Vagina (tissue), 2 donors: ENCODE results near the gene ATP6V1C2.

Source experiments
- CTCF ChIP-seq, 3 experiments: fragments of 450-650 bp in 2 of 3; fragments of 200-600 bp in 1 of 3; sonication (generic) in 1 of 3; IDR thresholded peaks; one replicate each; pipeline ENCODE4 v1.5.1; 2017 to 2019; ENCODE audit warnings: antibody characterized with exemption in 3 of 3, mild to moderate bottlenecking in 2 of 3, moderate library complexity in 2 of 3
- POLR2A ChIP-seq, 2 donors: fragments of 450-650 bp; IDR thresholded peaks; one replicate each; pipeline ENCODE4 v1.6.1; 2017; ENCODE audit warnings: antibody characterized with exemption in 2 of 2, mild to moderate bottlenecking in 2 of 2, moderate library complexity in 2 of 2

GRCh38 chr2:10707831-10708230, 13.6 kb upstream of the ATP6V1C2 start:
- TF ChIP-seq CTCF (IDR thresholded peaks at IDR 0.05), result no peak
- no peak for TF ChIP-seq POLR2A (IDR thresholded peaks at IDR 0.05)
